H1 (cell line): ENCODE measurements around the gene PBXIP1. TPM values are rescaled to one million over a fixed set of nuclear protein-coding genes. Genes with fewer than 3 reads are reported as not detected.

Source experiments
- CTCF ChIA-PET: fragments of 300-600 bp; sonication (Branson Sonifier 250); formaldehyde crosslinking; loops from one replicate; lab custom pipeline; 2021; ENCODE audit not compliant: partially characterized antibody; lab: Charles Lee
- POLR2A ChIA-PET: fragments of 300-600 bp; sonication (Branson Sonifier 250); formaldehyde crosslinking; loops from one replicate; lab custom pipeline; 2021; ENCODE audit warnings: inconsistent platforms; ENCODE audit not compliant: partially characterized antibody; lab: Charles Lee
- DNase-seq, 2 experiments: peaks; one replicate each; pipeline versions ENCODE4 v3.0.0 to v3.0.0-alpha.2; 2010 to 2022; ENCODE audit warnings: low spot score in 2 of 2, low read depth in 1 of 2, mixed read lengths in 1 of 2
- FAIRE-seq: peaks from 2 replicates; lab custom pipeline; 2011; peaks lifted over from hg19 to GRCh38; lab: Jason Lieb, UNC
- H2AFZ ChIP-seq: 2 replicates; pipeline ENCODE4 v1.8.1; 2012; ENCODE audit warnings: low read length, inconsistent platforms
- H2AK5ac ChIP-seq: 2 replicates; pipeline ENCODE4 v1.6.1; 2013; ENCODE audit warnings: low read depth, low read length
- H2BK120ac ChIP-seq: replicated peaks from 2 replicates; pipeline ENCODE3; 2013; ENCODE audit warnings: low read depth, low read length, inconsistent platforms
- H2BK12ac ChIP-seq: 2 replicates; pipeline ENCODE4 v1.6.1; 2013; ENCODE audit warnings: low read depth, low read length
- H2BK15ac ChIP-seq: 2 replicates; pipeline ENCODE4 v1.6.1; 2013; ENCODE audit warnings: low read length
- H2BK20ac ChIP-seq: 2 replicates; pipeline ENCODE4 v1.6.1; 2013; ENCODE audit warnings: low read length
- H2BK5ac ChIP-seq: 2 replicates; pipeline ENCODE4 v1.6.1; 2013; ENCODE audit warnings: low read depth, low read length
- H3K14ac ChIP-seq: 2 replicates; pipeline ENCODE4 v1.6.1; 2013; ENCODE audit warnings: inconsistent platforms; ENCODE audit not compliant: insufficient read length
- H3K18ac ChIP-seq: 2 replicates; pipeline ENCODE4 v1.6.1; 2013; ENCODE audit warnings: low read length; ENCODE audit errors: extremely low read depth
- H3K23ac ChIP-seq: 2 replicates; pipeline ENCODE4 v1.6.1; 2013; ENCODE audit warnings: inconsistent platforms; ENCODE audit not compliant: insufficient read length
- H3K23me2 ChIP-seq: 2 replicates; pipeline ENCODE4 v1.6.1; 2013; ENCODE audit warnings: low read depth, low read length
- H3K27ac ChIP-seq: 2 replicates; pipeline ENCODE4 v1.6.1; 2011; ENCODE audit warnings: low read depth, low read length, inconsistent platforms
- H3K27me3 ChIP-seq, 4 experiments: replicated peaks in 1 of 4; 1 replicate in 1 of 4; 2 replicates in 3 of 4; pipeline versions ENCODE4 v1.6.1 to v1.8.1; 2011 to 2013; ENCODE audit warnings: low read length in 3 of 4, mild to moderate bottlenecking in 3 of 4, inconsistent platforms in 2 of 4, mixed read lengths in 2 of 4, moderate library complexity in 1 of 4; ENCODE audit not compliant: control insufficient read depth in 3 of 4, insufficient read depth in 3 of 4; ENCODE audit errors: extremely low read depth in 1 of 4
- H3K36me3 ChIP-seq, 4 experiments: 2 replicates each; pipeline versions ENCODE4 v1.6.1 to v1.8.1; 2011 to 2013; ENCODE audit warnings: mild to moderate bottlenecking in 4 of 4, low read length in 3 of 4, moderate library complexity in 2 of 4, control low read depth in 1 of 4, inconsistent platforms in 1 of 4; ENCODE audit not compliant: insufficient read depth in 4 of 4, control insufficient read depth in 2 of 4
- H3K4ac ChIP-seq: replicated peaks from 2 replicates; pipeline ENCODE3; 2013; ENCODE audit warnings: low read length, low read depth, mixed read lengths, inconsistent platforms; ENCODE audit not compliant: insufficient read length
- H3K4me1 ChIP-seq, 4 experiments: replicated peaks in 1 of 4; 1 replicate in 1 of 4; 2 replicates in 3 of 4; pipeline versions ENCODE4 v1.6.1 to v1.8.1; 2011 to 2013; ENCODE audit warnings: low read length in 3 of 4, inconsistent platforms in 2 of 4, mixed read lengths in 1 of 4; ENCODE audit not compliant: insufficient read depth in 4 of 4, control insufficient read depth in 3 of 4
- H3K4me2 ChIP-seq, 2 experiments: 2 replicates each; pipeline versions ENCODE4 v1.6.1 to v1.8.1; 2011 to 2013; ENCODE audit warnings: low read depth in 2 of 2, low read length in 2 of 2, control low read depth in 1 of 2, inconsistent platforms in 1 of 2, mild to moderate bottlenecking in 1 of 2; ENCODE audit not compliant: insufficient read depth in 1 of 2
- H3K4me3 ChIP-seq, 4 experiments: fragments of 200-600, 300-600 bp in 1 of 4; sonication (generic), shearing (Covaris generic), sonication (Bioruptor Twin) in 1 of 4; 2 replicates each; pipeline versions ENCODE4 v1.5.1 to v1.8.1; 2011 to 2016; ENCODE audit warnings: low read length in 4 of 4, low read depth in 3 of 4, control low read depth in 2 of 4, inconsistent platforms in 2 of 4, mild to moderate bottlenecking in 2 of 4, mixed read lengths in 1 of 4, moderate library complexity in 1 of 4; ENCODE audit not compliant: insufficient read depth in 2 of 4; ENCODE audit errors: extremely low read depth in 1 of 4
- H3K56ac ChIP-seq: replicated peaks from 2 replicates; pipeline ENCODE3; 2013; ENCODE audit warnings: low read depth, mild to moderate bottlenecking, mixed read lengths, low read length, inconsistent platforms; ENCODE audit not compliant: insufficient read length
- H3K79me1 ChIP-seq: 2 replicates; pipeline ENCODE4 v1.6.1; 2013; ENCODE audit warnings: low read depth, low read length, control low read depth
- H3K79me2 ChIP-seq, 2 experiments: 2 replicates each; pipeline versions ENCODE4 v1.6.1 to v1.8.1; 2012 to 2013; ENCODE audit warnings: low read length in 2 of 2, mild to moderate bottlenecking in 2 of 2, inconsistent platforms in 1 of 2; ENCODE audit not compliant: insufficient read depth in 2 of 2, control insufficient read depth in 1 of 2
- H3K9ac ChIP-seq, 4 experiments: replicated peaks in 1 of 4; 1 replicate in 1 of 4; 2 replicates in 3 of 4; pipeline versions ENCODE4 v1.6.1 to v1.8.1; 2011 to 2013; ENCODE audit warnings: low read depth in 3 of 4, low read length in 3 of 4, control low read depth in 2 of 4, mild to moderate bottlenecking in 2 of 4, moderate library complexity in 2 of 4, inconsistent platforms in 1 of 4; ENCODE audit errors: extremely low read depth in 1 of 4
- H3K9me3 ChIP-seq, 2 experiments: 2 replicates each; pipeline versions ENCODE4 v1.6.1 to v1.8.1; 2012 to 2013; ENCODE audit warnings: mild to moderate bottlenecking in 2 of 2, moderate library complexity in 2 of 2, control low read depth in 1 of 2, inconsistent platforms in 1 of 2, low read depth in 1 of 2, low read length in 1 of 2, mixed read lengths in 1 of 2; ENCODE audit not compliant: insufficient read depth in 2 of 2
- H4K20me1 ChIP-seq, 2 experiments: replicated peaks in 1 of 2; 2 replicates each; pipeline versions ENCODE3 to v1.8.1; 2011 to 2013; ENCODE audit warnings: inconsistent platforms in 2 of 2, low read length in 2 of 2, mild to moderate bottlenecking in 1 of 2; ENCODE audit not compliant: insufficient read depth in 2 of 2, control insufficient read depth in 1 of 2
- H4K5ac ChIP-seq: 2 replicates; pipeline ENCODE4 v1.6.1; 2013; ENCODE audit warnings: low read length, low read depth, mixed read lengths, inconsistent platforms; ENCODE audit not compliant: insufficient read length
- H4K8ac ChIP-seq: 2 replicates; pipeline ENCODE4 v1.8.0; 2013; ENCODE audit warnings: mild to moderate bottlenecking, moderate library complexity, low read length, inconsistent platforms; ENCODE audit not compliant: insufficient read depth; ENCODE audit errors: extremely low read depth
- H4K91ac ChIP-seq: replicated peaks from 2 replicates; pipeline ENCODE3; 2013; ENCODE audit warnings: low read length, mixed read lengths, inconsistent platforms; ENCODE audit not compliant: insufficient read length
- WGBS, 2 experiments: shearing (Covaris generic) in 1 of 2; methylation state at CpG; one replicate each; pipeline versions ENCODE4 v1.1.6 to v1.1.7; 2013 to 2015; ENCODE audit warnings: low lambda C conversion rate in 2 of 2, mixed read lengths in 2 of 2, inconsistent platforms in 1 of 2, low coverage in 1 of 2, missing lambda C conversion rate in 1 of 2; ENCODE audit not compliant: insufficient replicate concordance in 2 of 2, insufficient coverage in 1 of 2, insufficient read length in 1 of 2; ENCODE audit errors: extremely low coverage in 1 of 2, missing lambda C conversion rate in 1 of 2; 5-methylcytosine and 5-hydroxymethylcytosine counted together
- polyA plus RNA-seq, 7 experiments: library from polyadenylated mRNA; depleted of rRNA in 3 of 7; stranded (reverse) in 5 of 7; unstranded in 2 of 7; fragments of >200 nt in 5 of 7; fragments of 200-250 nt in 2 of 7; gene quantifications; 1 replicate in 5 of 7; 2 replicates in 1 of 7; 4 replicates in 1 of 7; pipeline versions ENCODE4 v1.2.1 to v1.2.3, GENCODE V29; 2011 to 2013; ENCODE audit warnings: missing spikeins in 2 of 7, mixed read lengths in 2 of 7
- total RNA-seq: library from RNA; stranded (reverse); fragmentation: NEBNext Ultra II Directional; extraction: Animal tissue kit (Norgen Biotek cat#: 25700); gene quantifications from 2 replicates; pipeline ENCODE4 v1.2.1, GENCODE V29; 2021

The PBXIP1 gene
- total and polyA plus RNA-seq, 2 of the 8 experiments (the other 6 are each of a cell fraction or from before 2014, with no cell fraction given): 12.0 to 19.8 TPM

DNA sequence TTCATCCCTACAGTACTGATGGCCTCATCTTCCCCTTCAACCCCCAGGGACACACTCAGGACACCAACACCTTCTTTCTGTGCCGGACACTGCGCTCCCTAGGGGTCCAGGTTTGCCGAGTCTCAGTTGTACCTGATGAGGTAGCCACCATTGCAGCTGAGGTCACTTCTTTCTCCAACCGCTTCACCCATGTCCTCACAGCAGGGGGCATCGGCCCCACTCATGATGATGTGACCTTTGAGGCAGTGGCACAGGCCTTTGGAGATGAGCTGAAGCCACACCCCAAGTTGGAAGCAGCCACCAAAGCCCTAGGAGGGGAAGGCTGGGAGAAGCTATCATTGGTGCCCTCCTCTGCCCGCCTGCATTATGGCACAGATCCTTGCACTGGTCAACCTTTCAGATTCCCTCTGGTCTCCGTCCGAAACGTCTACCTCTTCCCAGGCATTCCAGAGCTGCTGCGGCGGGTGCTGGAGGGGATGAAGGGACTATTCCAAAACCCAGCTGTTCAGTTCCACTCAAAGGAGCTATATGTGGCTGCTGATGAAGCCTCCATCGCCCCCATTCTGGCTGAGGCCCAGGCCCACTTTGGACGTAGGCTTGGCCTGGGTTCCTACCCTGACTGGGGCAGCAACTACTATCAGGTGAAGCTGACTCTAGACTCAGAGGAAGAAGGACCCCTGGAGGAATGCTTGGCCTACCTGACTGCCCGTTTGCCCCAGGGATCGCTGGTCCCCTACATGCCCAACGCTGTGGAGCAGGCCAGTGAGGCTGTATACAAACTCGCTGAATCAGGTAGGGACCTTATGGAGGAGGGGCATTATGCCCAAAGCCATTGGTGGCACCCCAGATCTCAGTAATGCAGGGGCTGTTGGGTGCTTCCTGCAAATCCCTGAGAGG lies 32.4 kb upstream of the PBXIP1 start:
- H3K9ac ChIP-seq: no peak overlapping the region
- H4K5ac ChIP-seq: no peak overlapping the region
- ChIA-PET POLR2A (interaction anchor here (1.2 to 42.8 kb wide), 5 partner anchors 7 to 81 kb away, joined by 3 to 702 read pairs (median 662); partner anchors contain the start of genes CKS1B, FLAD1, LENEP and PBXIP1), CTCF (interaction anchor here (0.6 to 20.6 kb wide), 16 partner anchors 8 to 150 kb away, joined by 3 to 334 read pairs (median 4); partner anchors contain the start of genes LENEP, PBXIP1 and PYGO2)
- H3K27ac ChIP-seq: no peak overlapping the region
- H3K56ac ChIP-seq: no peak overlapping the region
- FAIRE-seq: no peak
- WGBS, 2 experiments: 92% methylated on average over 17 of the region's 17 CpGs; no CpG with 5 or more reads in 1 of the 2 experiments
- no peak overlapping the region for H3K4ac ChIP-seq
- H3K4me1 ChIP-seq: peaks cover 0 to 5% (median 2%) of the 10 kb centered on the region in 4 experiments; a peak in 3 of 7 replicates
- no peak overlapping the region for H4K91ac ChIP-seq
- H3K23me2 ChIP-seq: peaks cover 4% of the 10 kb centered on the region
- H2BK5ac ChIP-seq: no peak overlapping the region
- H3K4me2 ChIP-seq: no peak overlapping the region
- no peak overlapping the region for H2BK12ac ChIP-seq
- H2AK5ac ChIP-seq: no peak overlapping the region
- H3K23ac ChIP-seq: no peak overlapping the region
- H4K20me1 ChIP-seq: peaks cover 15 to 22% of the 10 kb centered on the region in 2 experiments
- H3K36me3 ChIP-seq: peaks cover 13 to 47% (median 35%) of the 10 kb centered on the region in 4 experiments
- peaks cover 4 to 50% of the 10 kb centered on the region in 2 experiments for H3K79me2 ChIP-seq
- H3K4me3 ChIP-seq: no peak overlapping the region
- H2BK15ac ChIP-seq: no peak overlapping the region
- no peak overlapping the region for H2AFZ ChIP-seq
- H2BK120ac ChIP-seq: no peak overlapping the region
- no peaks in the 10 kb centered on the region for H3K9me3 ChIP-seq
- 0 out of 2 replicates have a peak overlapping the region, but pooled peaks have one; percentile 48 for H2BK20ac ChIP-seq
- DNase-seq: no peak
- peaks cover 6% of the 10 kb centered on the region; the same call in 1 of the 2 replicates for H3K79me1 ChIP-seq
- no peaks in the 10 kb centered on the region for H3K27me3 ChIP-seq
- H3K14ac ChIP-seq: no peak overlapping the region
- H3K18ac ChIP-seq: no peak overlapping the region
- no peak overlapping the region for H4K8ac ChIP-seq
